HEK293T (cell line): ENCODE data around the gene GSTM1.
A peak's percentile ranks its signal among the peaks of the same experiment; 100 is the strongest.
"Not testable (repeated sequence)": the region's sequence is repeated elsewhere in the genome, so short reads cannot be mapped to it uniquely, and the experiment has no call there.

Experiments
- CTCF ChIA-PET: fragments of 350-600 bp; formaldehyde crosslinking; extraction: SDS; loops from one replicate; lab custom pipeline; 2021; ENCODE audit warnings: antibody characterized with exemption, inconsistent platforms; lab: Yijun Ruan, JAX
- POLR2A ChIA-PET: fragments of 350-600 bp; formaldehyde crosslinking; extraction: SDS; loops from one replicate; lab custom pipeline; 2020; ENCODE audit warnings: antibody characterized with exemption, inconsistent platforms; lab: Yijun Ruan, JAX
- DNase-seq: peaks from one replicate; pipeline ENCODE4 v3.0.0; 2012; ENCODE audit warnings: mixed read lengths; ENCODE audit errors: extremely low spot score
- ARNT ChIP-seq: fragments of 450-650 bp; IDR thresholded peaks from 2 replicates; pipeline ENCODE4 v1.6.1; 2017; ENCODE audit warnings: mild to moderate bottlenecking
- BHLHE40 ChIP-seq: fragments of 450-650 bp; IDR thresholded peaks from 2 replicates; pipeline ENCODE4 v1.6.1; 2016; ENCODE audit warnings: mild to moderate bottlenecking, moderate library complexity, borderline replicate concordance
- CTBP1 ChIP-seq: fragments of 450-650 bp; IDR thresholded peaks from 2 replicates; pipeline ENCODE4 v1.6.1; 2016; ENCODE audit warnings: borderline replicate concordance
- ELF4 ChIP-seq: fragments of 450-650 bp; IDR thresholded peaks from 2 replicates; pipeline ENCODE4 v1.6.1; 2017; ENCODE audit warnings: antibody characterized with exemption
- FOXA1 ChIP-seq: fragments of 450-650 bp; IDR thresholded peaks from 2 replicates; pipeline ENCODE4 v1.6.1; 2016; ENCODE audit warnings: mild to moderate bottlenecking
- FOXK2 ChIP-seq: fragments of 450-650 bp; IDR thresholded peaks from 2 replicates; pipeline ENCODE4 v1.6.1; 2016; ENCODE audit warnings: mild to moderate bottlenecking
- FOXM1 ChIP-seq: fragments of 450-650 bp; IDR thresholded peaks from 2 replicates; pipeline ENCODE4 v1.6.1; 2017; ENCODE audit warnings: mild to moderate bottlenecking, borderline replicate concordance
- L3MBTL2 ChIP-seq: fragments of 450-650 bp; conservative IDR thresholded peaks from 2 replicates; pipeline ENCODE4 v1.6.1; 2016; ENCODE audit warnings: mild to moderate bottlenecking
- LEF1 ChIP-seq: fragments of 450-650 bp; IDR thresholded peaks from 2 replicates; pipeline ENCODE4 v1.6.1; 2017; ENCODE audit warnings: mild to moderate bottlenecking, borderline replicate concordance
- NFRKB ChIP-seq: fragments of 450-650 bp; IDR thresholded peaks from 2 replicates; pipeline ENCODE4 v1.6.1; 2016; ENCODE audit warnings: mild to moderate bottlenecking, moderate library complexity
- SP1 ChIP-seq: fragments of 450-650 bp; IDR thresholded peaks from 2 replicates; pipeline ENCODE4 v1.6.1; 2017
- SUZ12 ChIP-seq: fragments of 450-650 bp; IDR thresholded peaks from 2 replicates; pipeline ENCODE4 v1.6.1; 2016; ENCODE audit warnings: mild to moderate bottlenecking
- TARDBP ChIP-seq: fragments of 450-650 bp; IDR thresholded peaks from 2 replicates; pipeline ENCODE4 v1.6.1; 2016
- ZNF384 ChIP-seq: fragments of 450-650 bp; IDR thresholded peaks from 2 replicates; pipeline ENCODE4 v1.6.1; 2016
- TF ChIP-seq, protein P1 (sequence below): fragments of 450-650 bp; IDR thresholded peaks from 2 replicates; pipeline ENCODE4 v1.6.1; 2016

GSTM1 gene

DNA sequence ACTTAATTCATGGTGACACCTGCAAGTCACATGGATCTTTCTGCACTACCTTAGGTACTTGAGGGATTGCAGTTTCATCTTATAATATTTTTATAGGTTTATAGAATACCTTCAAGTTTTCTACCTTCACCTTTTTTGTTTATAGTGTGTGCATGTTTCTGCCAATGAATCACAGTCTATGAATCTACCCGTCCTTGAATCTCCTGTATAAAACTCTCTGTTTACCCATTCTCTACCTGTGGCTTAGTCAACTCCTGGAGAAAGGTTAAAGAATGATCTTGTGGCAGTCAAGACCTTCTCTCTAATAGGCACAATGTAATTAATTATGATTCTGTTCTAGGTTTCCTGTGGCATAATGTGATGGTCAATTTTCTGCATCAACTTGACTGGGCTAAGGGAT, 22.9 kb upstream of the GSTM1 start:
- DNase-seq: no peak
- POLR2A ChIA-PET: no interaction called here
- CTCF ChIA-PET: no interaction called here
- TF ChIP-seq NFRKB (no peak), ELF4 (no peak), FOXM1 (no peak), FOXA1 (no peak), SP1 (no peak), TARDBP (no peak), L3MBTL2 (no peak), ZNF384 (no peak), LEF1 (no peak), SUZ12 (no peak), ARNT (no peak), BHLHE40 (no peak)

DNA sequence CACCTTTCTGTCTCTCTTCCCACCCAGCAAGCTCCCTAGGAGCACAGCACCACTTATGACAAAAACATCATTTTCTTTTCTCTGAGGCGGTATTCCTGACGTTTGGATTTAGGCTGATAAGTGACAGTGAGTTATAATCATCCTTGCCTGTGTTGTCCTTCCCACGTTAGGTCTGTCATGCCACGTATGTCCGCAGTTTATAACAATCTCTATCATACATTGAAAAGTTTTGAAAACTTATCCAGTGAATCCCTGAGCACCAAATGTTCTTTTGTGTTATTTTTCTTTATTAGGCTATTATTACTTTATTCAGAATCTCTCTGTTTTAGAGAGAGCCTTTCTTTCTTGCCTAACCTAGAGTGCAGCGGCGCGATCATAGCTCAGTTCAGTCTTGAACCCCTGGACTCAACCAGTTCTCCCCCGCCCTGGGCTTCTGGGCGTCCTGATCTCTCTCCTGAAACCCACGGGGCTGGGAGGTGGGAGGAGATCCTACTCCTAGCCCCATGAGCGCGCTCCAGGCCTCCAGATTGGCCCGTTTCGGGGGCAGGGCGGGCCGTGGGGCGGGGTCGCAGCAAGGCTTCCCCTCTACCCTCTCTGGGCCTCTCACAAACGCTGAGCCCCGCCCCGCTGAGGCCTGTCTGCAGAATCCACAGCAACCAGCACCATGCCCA, 20.0 kb upstream of the GSTM1 start, which contains the start of gene GSTM2:
GSTM2 (plus strand) TSS at position 606 of the 671 bp plus-strand sequence; CDS start at position 665, 59 bp downstream.
- peak; percentile 96 for DNase-seq
- ChIA-PET POLR2A (interaction anchor here (0.6 to 2.1 kb wide), 6 partner anchors 9 to 48 kb away, joined by 3 to 8 read pairs (median 4); partner anchors contain the start of genes AMPD2, GNAT2 and GSTM4), CTCF (interaction anchor here (1.3 to 1.4 kb wide), 2 partner anchors 27 to 31 kb away, joined by 3 to 7 read pairs; no protein-coding TSS in a partner anchor)
- TF ChIP-seq FOXK2 (no peak), NFRKB (no peak), SUZ12 (no peak), FOXA1 (no peak), SP1 (no peak), BHLHE40 (no peak), ZNF384 (no peak), CTBP1 (no peak), ARNT (no peak), TARDBP (no peak)

- DNase-seq: peak; percentile 10
- ChIA-PET POLR2A (interaction anchor here (1.0 to 2.1 kb wide), 5 partner anchors 8 to 49 kb away, joined by 3 to 8 read pairs (median 4); partner anchors contain the start of genes AMPD2, GNAT2 and GSTM4), CTCF (interaction anchor here (0.7 to 1.3 kb wide), 3 partner anchors 18 to 28 kb away, joined by 3 to 7 read pairs (median 3); no protein-coding TSS in a partner anchor)
- TF ChIP-seq BHLHE40 (no peak), LEF1 (no peak), SUZ12 (no peak), FOXA1 (no peak), ELF4 (no peak), CTBP1 (no peak), ARNT (no peak)
These were observed 19.4 kb upstream of the GSTM1 start for GRCh38 chr1:109668123-109668775.

- DNase-seq: peak; percentile 3
- ChIA-PET POLR2A (interaction anchor here (2.1 kb wide), 1 partner anchor 13 kb away, joined by 8 read pairs; the partner anchor contains the start of gene GSTM4), CTCF (interaction anchor here (0.6 to 1.6 kb wide), 2 partner anchors 120 to 246 kb away, joined by 3 read pairs; no protein-coding TSS in a partner anchor)
- no peak for TF ChIP-seq FOXA1
- no peak for TF ChIP-seq SUZ12
- no peak for TF ChIP-seq ZNF384
- no peak for TF ChIP-seq BHLHE40
- TF ChIP-seq ARNT: no peak
These were observed 18.2 kb upstream of the GSTM1 start for GRCh38 chr1:109669246-109669948.

DNA sequence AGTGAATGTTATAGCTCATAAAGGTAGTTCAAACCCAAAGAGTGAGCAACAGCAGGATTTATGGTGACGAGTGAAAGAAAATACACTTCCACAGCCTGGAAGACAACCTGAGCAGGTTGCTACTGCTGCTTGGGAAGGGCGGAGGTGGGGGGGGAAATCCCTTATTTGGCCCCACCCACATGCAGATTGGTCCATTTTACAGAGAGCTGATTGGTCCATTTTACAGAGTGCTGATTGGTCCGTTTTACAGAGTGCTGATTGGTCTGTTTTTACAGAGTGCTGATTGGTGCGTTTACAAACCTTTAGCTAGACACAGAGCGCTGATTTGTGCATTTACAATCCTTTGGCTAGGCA, 17.7 kb upstream of the GSTM1 start:
- CTCF ChIA-PET: interaction anchor here (0.6 to 1.6 kb wide), 2 partner anchors 120 to 247 kb away, joined by 3 read pairs; no protein-coding TSS in a partner anchor

DNA sequence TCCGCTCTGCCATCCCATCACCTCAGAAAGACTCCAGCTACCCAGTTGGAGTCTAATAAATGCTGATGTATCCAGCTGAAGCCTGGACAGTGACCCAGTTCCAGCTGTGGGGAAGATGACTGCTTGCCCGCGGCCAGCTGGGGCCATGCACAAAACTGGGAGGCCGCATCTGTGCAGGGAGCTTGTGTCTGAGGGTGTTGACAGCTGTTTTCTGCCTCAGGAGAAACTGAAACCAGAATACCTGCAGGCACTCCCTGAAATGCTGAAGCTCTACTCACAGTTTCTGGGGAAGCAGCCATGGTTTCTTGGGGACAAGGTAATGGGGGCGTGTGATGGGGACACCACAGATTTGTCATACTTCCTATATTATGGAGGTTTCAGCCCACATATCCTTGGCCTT, 16.6 kb upstream of the GSTM1 start:
- no peak for TF ChIP-seq SP1
- no peak for TF ChIP-seq ZNF384
- TF ChIP-seq BHLHE40: no peak
- TF ChIP-seq L3MBTL2: no peak
- TF ChIP-seq FOXM1: no peak
- TF ChIP-seq ELF4: no peak
- TF ChIP-seq CTBP1: no peak
- TF ChIP-seq, protein P1, sequence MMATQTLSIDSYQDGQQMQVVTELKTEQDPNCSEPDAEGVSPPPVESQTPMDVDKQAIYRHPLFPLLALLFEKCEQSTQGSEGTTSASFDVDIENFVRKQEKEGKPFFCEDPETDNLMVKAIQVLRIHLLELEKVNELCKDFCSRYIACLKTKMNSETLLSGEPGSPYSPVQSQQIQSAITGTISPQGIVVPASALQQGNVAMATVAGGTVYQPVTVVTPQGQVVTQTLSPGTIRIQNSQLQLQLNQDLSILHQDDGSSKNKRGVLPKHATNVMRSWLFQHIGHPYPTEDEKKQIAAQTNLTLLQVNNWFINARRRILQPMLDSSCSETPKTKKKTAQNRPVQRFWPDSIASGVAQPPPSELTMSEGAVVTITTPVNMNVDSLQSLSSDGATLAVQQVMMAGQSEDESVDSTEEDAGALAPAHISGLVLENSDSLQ: no peak
- no peak for TF ChIP-seq ARNT
- TF ChIP-seq SUZ12: no peak
- no peak for TF ChIP-seq FOXK2
- ChIA-PET CTCF (interaction anchor here (0.6 to 0.8 kb wide), 2 partner anchors 31 to 47 kb away, joined by 3 read pairs; no protein-coding TSS in a partner anchor), POLR2A (interaction anchor here (1.4 kb wide), 1 partner anchor 69 kb away, joined by 4 read pairs; no protein-coding TSS in a partner anchor)
- peak; percentile 2 for DNase-seq

More for the DNA sequence above, 17.7 kb upstream of the GSTM1 start:
- peak; percentile 2 for DNase-seq
- POLR2A ChIA-PET: not testable (repeated sequence)

- POLR2A ChIA-PET, DNase-seq, CTCF ChIA-PET: not testable (repeated sequence)
These were observed 13.8 kb upstream of the GSTM1 start for GRCh38 chr1:109673861-109674260.

- DNase-seq: peak; percentile 0
- POLR2A ChIA-PET: interaction anchor here (1.1 kb wide), 1 partner anchor 9 kb away, joined by 4 read pairs; the partner anchor contains the start of gene GSTM2
- CTCF ChIA-PET: not testable (repeated sequence)
These were observed 10.8 kb upstream of the GSTM1 start for GRCh38 chr1:109676683-109677381.
